H1 (cell line): ENCODE results near the gene CMSS1. TPM values are rescaled to one million over a fixed set of nuclear protein-coding genes. Genes with fewer than 3 reads are reported as not detected.

Experiments used
- CTCF ChIA-PET: fragments of 300-600 bp; sonication (Branson Sonifier 250); formaldehyde crosslinking; loops from one replicate; lab custom pipeline; 2021; ENCODE audit not compliant: partially characterized antibody; lab: Charles Lee
- POLR2A ChIA-PET: fragments of 300-600 bp; sonication (Branson Sonifier 250); formaldehyde crosslinking; loops from one replicate; lab custom pipeline; 2021; ENCODE audit warnings: inconsistent platforms; ENCODE audit not compliant: partially characterized antibody; lab: Charles Lee
- DNase-seq, 2 experiments: peaks; one replicate each; pipeline versions ENCODE4 v3.0.0 to v3.0.0-alpha.2; 2010 to 2022; ENCODE audit warnings: low spot score in 2 of 2, low read depth in 1 of 2, mixed read lengths in 1 of 2
- FAIRE-seq: peaks from 2 replicates; lab custom pipeline; 2011; peaks lifted over from hg19 to GRCh38; lab: Jason Lieb, UNC
- H2AFZ ChIP-seq: 2 replicates; pipeline ENCODE4 v1.8.1; 2012; ENCODE audit warnings: low read length, inconsistent platforms
- H2AK5ac ChIP-seq: 2 replicates; pipeline ENCODE4 v1.6.1; 2013; ENCODE audit warnings: low read depth, low read length
- H2BK120ac ChIP-seq: replicated peaks from 2 replicates; pipeline ENCODE3; 2013; ENCODE audit warnings: low read depth, low read length, inconsistent platforms
- H2BK12ac ChIP-seq: 2 replicates; pipeline ENCODE4 v1.6.1; 2013; ENCODE audit warnings: low read depth, low read length
- H2BK15ac ChIP-seq: 2 replicates; pipeline ENCODE4 v1.6.1; 2013; ENCODE audit warnings: low read length
- H2BK20ac ChIP-seq: 2 replicates; pipeline ENCODE4 v1.6.1; 2013; ENCODE audit warnings: low read length
- H2BK5ac ChIP-seq: 2 replicates; pipeline ENCODE4 v1.6.1; 2013; ENCODE audit warnings: low read depth, low read length
- H3K14ac ChIP-seq: 2 replicates; pipeline ENCODE4 v1.6.1; 2013; ENCODE audit warnings: inconsistent platforms; ENCODE audit not compliant: insufficient read length
- H3K18ac ChIP-seq: 2 replicates; pipeline ENCODE4 v1.6.1; 2013; ENCODE audit warnings: low read length; ENCODE audit errors: extremely low read depth
- H3K23ac ChIP-seq: 2 replicates; pipeline ENCODE4 v1.6.1; 2013; ENCODE audit warnings: inconsistent platforms; ENCODE audit not compliant: insufficient read length
- H3K23me2 ChIP-seq: 2 replicates; pipeline ENCODE4 v1.6.1; 2013; ENCODE audit warnings: low read depth, low read length
- H3K27ac ChIP-seq: 2 replicates; pipeline ENCODE4 v1.6.1; 2011; ENCODE audit warnings: low read depth, low read length, inconsistent platforms
- H3K27me3 ChIP-seq, 4 experiments: replicated peaks in 1 of 4; 1 replicate in 1 of 4; 2 replicates in 3 of 4; pipeline versions ENCODE4 v1.6.1 to v1.8.1; 2011 to 2013; ENCODE audit warnings: low read length in 3 of 4, mild to moderate bottlenecking in 3 of 4, inconsistent platforms in 2 of 4, mixed read lengths in 2 of 4, moderate library complexity in 1 of 4; ENCODE audit not compliant: control insufficient read depth in 3 of 4, insufficient read depth in 3 of 4; ENCODE audit errors: extremely low read depth in 1 of 4
- H3K36me3 ChIP-seq, 4 experiments: 2 replicates each; pipeline versions ENCODE4 v1.6.1 to v1.8.1; 2011 to 2013; ENCODE audit warnings: mild to moderate bottlenecking in 4 of 4, low read length in 3 of 4, moderate library complexity in 2 of 4, control low read depth in 1 of 4, inconsistent platforms in 1 of 4; ENCODE audit not compliant: insufficient read depth in 4 of 4, control insufficient read depth in 2 of 4
- H3K4ac ChIP-seq: replicated peaks from 2 replicates; pipeline ENCODE3; 2013; ENCODE audit warnings: low read length, low read depth, mixed read lengths, inconsistent platforms; ENCODE audit not compliant: insufficient read length
- H3K4me1 ChIP-seq, 4 experiments: replicated peaks in 1 of 4; 1 replicate in 1 of 4; 2 replicates in 3 of 4; pipeline versions ENCODE4 v1.6.1 to v1.8.1; 2011 to 2013; ENCODE audit warnings: low read length in 3 of 4, inconsistent platforms in 2 of 4, mixed read lengths in 1 of 4; ENCODE audit not compliant: insufficient read depth in 4 of 4, control insufficient read depth in 3 of 4
- H3K4me2 ChIP-seq, 2 experiments: 2 replicates each; pipeline versions ENCODE4 v1.6.1 to v1.8.1; 2011 to 2013; ENCODE audit warnings: low read depth in 2 of 2, low read length in 2 of 2, control low read depth in 1 of 2, inconsistent platforms in 1 of 2, mild to moderate bottlenecking in 1 of 2; ENCODE audit not compliant: insufficient read depth in 1 of 2
- H3K4me3 ChIP-seq, 4 experiments: fragments of 200-600, 300-600 bp in 1 of 4; sonication (generic), shearing (Covaris generic), sonication (Bioruptor Twin) in 1 of 4; 2 replicates each; pipeline versions ENCODE4 v1.5.1 to v1.8.1; 2011 to 2016; ENCODE audit warnings: low read length in 4 of 4, low read depth in 3 of 4, control low read depth in 2 of 4, inconsistent platforms in 2 of 4, mild to moderate bottlenecking in 2 of 4, mixed read lengths in 1 of 4, moderate library complexity in 1 of 4; ENCODE audit not compliant: insufficient read depth in 2 of 4; ENCODE audit errors: extremely low read depth in 1 of 4
- H3K56ac ChIP-seq: replicated peaks from 2 replicates; pipeline ENCODE3; 2013; ENCODE audit warnings: low read depth, mild to moderate bottlenecking, mixed read lengths, low read length, inconsistent platforms; ENCODE audit not compliant: insufficient read length
- H3K79me1 ChIP-seq: 2 replicates; pipeline ENCODE4 v1.6.1; 2013; ENCODE audit warnings: low read depth, low read length, control low read depth
- H3K79me2 ChIP-seq, 2 experiments: 2 replicates each; pipeline versions ENCODE4 v1.6.1 to v1.8.1; 2012 to 2013; ENCODE audit warnings: low read length in 2 of 2, mild to moderate bottlenecking in 2 of 2, inconsistent platforms in 1 of 2; ENCODE audit not compliant: insufficient read depth in 2 of 2, control insufficient read depth in 1 of 2
- H3K9ac ChIP-seq, 4 experiments: replicated peaks in 1 of 4; 1 replicate in 1 of 4; 2 replicates in 3 of 4; pipeline versions ENCODE4 v1.6.1 to v1.8.1; 2011 to 2013; ENCODE audit warnings: low read depth in 3 of 4, low read length in 3 of 4, control low read depth in 2 of 4, mild to moderate bottlenecking in 2 of 4, moderate library complexity in 2 of 4, inconsistent platforms in 1 of 4; ENCODE audit errors: extremely low read depth in 1 of 4
- H3K9me3 ChIP-seq, 2 experiments: 2 replicates each; pipeline versions ENCODE4 v1.6.1 to v1.8.1; 2012 to 2013; ENCODE audit warnings: mild to moderate bottlenecking in 2 of 2, moderate library complexity in 2 of 2, control low read depth in 1 of 2, inconsistent platforms in 1 of 2, low read depth in 1 of 2, low read length in 1 of 2, mixed read lengths in 1 of 2; ENCODE audit not compliant: insufficient read depth in 2 of 2
- H4K20me1 ChIP-seq, 2 experiments: replicated peaks in 1 of 2; 2 replicates each; pipeline versions ENCODE3 to v1.8.1; 2011 to 2013; ENCODE audit warnings: inconsistent platforms in 2 of 2, low read length in 2 of 2, mild to moderate bottlenecking in 1 of 2; ENCODE audit not compliant: insufficient read depth in 2 of 2, control insufficient read depth in 1 of 2
- H4K5ac ChIP-seq: 2 replicates; pipeline ENCODE4 v1.6.1; 2013; ENCODE audit warnings: low read length, low read depth, mixed read lengths, inconsistent platforms; ENCODE audit not compliant: insufficient read length
- H4K8ac ChIP-seq: 2 replicates; pipeline ENCODE4 v1.8.0; 2013; ENCODE audit warnings: mild to moderate bottlenecking, moderate library complexity, low read length, inconsistent platforms; ENCODE audit not compliant: insufficient read depth; ENCODE audit errors: extremely low read depth
- H4K91ac ChIP-seq: replicated peaks from 2 replicates; pipeline ENCODE3; 2013; ENCODE audit warnings: low read length, mixed read lengths, inconsistent platforms; ENCODE audit not compliant: insufficient read length
- CBX5 ChIP-seq: fragments of 300-800, 300-1000 bp; sonication (generic); IDR thresholded peaks from 2 replicates; pipeline ENCODE4 v1.7.1; 2016; ENCODE audit warnings: antibody characterized with exemption, low read length, low read depth
- CBX8 ChIP-seq: fragments of 300-800, 300-1000 bp; sonication (generic); IDR thresholded peaks from 2 replicates; pipeline ENCODE4 v1.7.1; 2016; ENCODE audit warnings: low read depth, low read length, borderline replicate concordance
- CEBPB ChIP-seq: IDR thresholded peaks from 2 replicates; pipeline ENCODE4 v1.6.1; 2012; ENCODE audit warnings: low read depth, low read length
- GTF2F1 ChIP-seq: IDR thresholded peaks from 2 replicates; pipeline ENCODE4 v1.6.1; 2012; ENCODE audit warnings: low read depth, low read length, improper control_type of control experiment, borderline replicate concordance
- HDAC2 ChIP-seq, 2 experiments: fragments of 300-600 bp in 1 of 2; sonication (generic) in 1 of 2; IDR thresholded peaks; 2 replicates each; pipeline ENCODE4 v1.6.1; 2011 to 2012; ENCODE audit warnings: low read depth in 2 of 2, low read length in 2 of 2, mild to moderate bottlenecking in 2 of 2, moderate library complexity in 2 of 2, borderline replicate concordance in 1 of 2, inconsistent platforms in 1 of 2
- MAFK ChIP-seq: IDR thresholded peaks from 2 replicates; pipeline ENCODE4 v1.6.1; 2012; ENCODE audit warnings: low read depth, mild to moderate bottlenecking, improper control_type of control experiment, low read length
- POU5F1 ChIP-seq: IDR thresholded peaks from 2 replicates; pipeline ENCODE4 v1.6.1; 2011; ENCODE audit warnings: low read depth, mild to moderate bottlenecking, low read length, moderate library complexity
- SIN3A ChIP-seq, 2 experiments: IDR thresholded peaks in 1 of 2; conservative IDR thresholded peaks in 1 of 2; 2 replicates each; pipeline ENCODE4 v1.6.1; 2011 to 2012; ENCODE audit warnings: low read length in 2 of 2, improper control_type of control experiment in 1 of 2, low read depth in 1 of 2, mild to moderate bottlenecking in 1 of 2
- SP2 ChIP-seq: IDR thresholded peaks from 2 replicates; pipeline ENCODE4 v1.6.1; 2012; ENCODE audit warnings: mild to moderate bottlenecking, low read length, inconsistent platforms
- SP4 ChIP-seq: IDR thresholded peaks from 2 replicates; pipeline ENCODE4 v1.6.1; 2012; ENCODE audit warnings: low read length, inconsistent platforms
- SUZ12 ChIP-seq: fragments of 200-600 bp; sonication (generic); IDR thresholded peaks from 2 replicates; pipeline ENCODE4 v1.6.1; 2012; ENCODE audit warnings: mild to moderate bottlenecking, inconsistent platforms, low read length, moderate library complexity, mixed read lengths
- WGBS, 2 experiments: shearing (Covaris generic) in 1 of 2; methylation state at CpG; one replicate each; pipeline versions ENCODE4 v1.1.6 to v1.1.7; 2013 to 2015; ENCODE audit warnings: low lambda C conversion rate in 2 of 2, mixed read lengths in 2 of 2, inconsistent platforms in 1 of 2, low coverage in 1 of 2, missing lambda C conversion rate in 1 of 2; ENCODE audit not compliant: insufficient replicate concordance in 2 of 2, insufficient coverage in 1 of 2, insufficient read length in 1 of 2; ENCODE audit errors: extremely low coverage in 1 of 2, missing lambda C conversion rate in 1 of 2; 5-methylcytosine and 5-hydroxymethylcytosine counted together
- polyA plus RNA-seq, 7 experiments: library from polyadenylated mRNA; depleted of rRNA in 3 of 7; stranded (reverse) in 5 of 7; unstranded in 2 of 7; fragments of >200 nt in 5 of 7; fragments of 200-250 nt in 2 of 7; gene quantifications; 1 replicate in 5 of 7; 2 replicates in 1 of 7; 4 replicates in 1 of 7; pipeline versions ENCODE4 v1.2.1 to v1.2.3, GENCODE V29; 2011 to 2013; ENCODE audit warnings: missing spikeins in 2 of 7, mixed read lengths in 2 of 7
- total RNA-seq: library from RNA; stranded (reverse); fragmentation: NEBNext Ultra II Directional; extraction: Animal tissue kit (Norgen Biotek cat#: 25700); gene quantifications from 2 replicates; pipeline ENCODE4 v1.2.1, GENCODE V29; 2021
- TF ChIP-seq, protein P1 (sequence below): IDR thresholded peaks from 2 replicates; pipeline ENCODE4 v1.6.1; 2012; ENCODE audit warnings: inconsistent platforms

The CMSS1 gene
- total and polyA plus RNA-seq, 2 of the 8 experiments (the other 6 are each of a cell fraction or from before 2014, with no cell fraction given): 15.2 to 75.1 TPM

DNA sequence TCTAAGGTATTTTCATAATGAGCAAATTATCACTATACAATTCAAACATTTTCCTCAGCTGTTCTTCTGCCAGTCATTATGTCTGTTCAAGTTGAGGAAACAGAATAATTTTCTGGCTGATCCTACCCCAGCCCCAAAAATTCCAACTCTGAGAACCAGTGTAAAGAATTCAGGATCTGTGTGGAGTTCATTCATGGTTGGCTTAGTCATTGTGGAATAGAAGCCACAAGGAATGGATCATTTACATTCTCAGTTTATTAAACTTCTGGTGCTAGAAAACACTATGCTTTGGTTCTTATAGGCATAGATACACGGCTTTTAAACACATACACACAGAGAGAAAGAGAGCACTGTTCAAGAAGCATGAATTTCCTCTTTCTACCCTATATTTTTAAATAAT is 134.6 kb downstream of the CMSS1 start:
- no peaks in the 10 kb centered on the region for H3K27me3 ChIP-seq
- peaks cover 5% of the 10 kb centered on the region; the same call in 1 of the 2 replicates for H3K79me1 ChIP-seq
- H3K23me2 ChIP-seq: no peaks in the 10 kb centered on the region
- H3K56ac ChIP-seq: no peak overlapping the region
- no peak overlapping the region for H2BK12ac ChIP-seq
- no peak overlapping the region for H2AK5ac ChIP-seq
- no peak overlapping the region for H3K9ac ChIP-seq
- TF ChIP-seq GTF2F1: no peak
- TF ChIP-seq HDAC2 (IDR thresholded peaks at IDR 0.05; ENCODE audit: borderline replicate concordance in 1 of 2, low read depth in 2 of 2, low read length in 2 of 2): no peak
- TF ChIP-seq MAFK: no peak
- TF ChIP-seq CBX5: no peak
- TF ChIP-seq, protein P1, sequence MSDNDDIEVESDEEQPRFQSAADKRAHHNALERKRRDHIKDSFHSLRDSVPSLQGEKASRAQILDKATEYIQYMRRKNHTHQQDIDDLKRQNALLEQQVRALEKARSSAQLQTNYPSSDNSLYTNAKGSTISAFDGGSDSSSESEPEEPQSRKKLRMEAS: no peak
- TF ChIP-seq CBX8: no peak
- no peak for TF ChIP-seq SIN3A (conservative IDR thresholded peaks at IDR 0.05 in 1 of 2, IDR thresholded peaks at IDR 0.05 in 1 of 2; ENCODE audit: low read depth in 1 of 2, low read length in 2 of 2)
- no peak for TF ChIP-seq SP2
- no peak for TF ChIP-seq SUZ12
- no peak for TF ChIP-seq POU5F1
- TF ChIP-seq CEBPB: no peak
- no peak for TF ChIP-seq SP4
- TF ChIP-seq, all 59 proteins: peak for 0
- H2BK5ac ChIP-seq: no peak overlapping the region
- no peak overlapping the region for H4K8ac ChIP-seq
- POLR2A ChIA-PET: no interaction called here
- 95% methylated on average over 1 of the region's 1 CpG; no CpG with 5 or more reads in 1 of the 2 experiments for WGBS, 2 experiments
- DNase-seq (no peak), FAIRE-seq (no peak)
- no peaks in the 10 kb centered on the region for H3K9me3 ChIP-seq
- H3K14ac ChIP-seq: no peak overlapping the region
- no peak overlapping the region for H3K4me3 ChIP-seq
- H3K23ac ChIP-seq: no peak overlapping the region
- H3K4me2 ChIP-seq: no peak overlapping the region
- H3K18ac ChIP-seq: no peak overlapping the region
- H3K27ac ChIP-seq: no peak overlapping the region
- H2BK120ac ChIP-seq: no peak overlapping the region
- CTCF ChIA-PET: interaction anchor here (0.9 to 1.0 kb wide), 2 partner anchors 693 to 1356 kb away, joined by 3 to 5 read pairs; no protein-coding TSS in a partner anchor
- no peak overlapping the region for H3K4ac ChIP-seq
- no peak overlapping the region for H2AFZ ChIP-seq
- no peak overlapping the region for H4K91ac ChIP-seq
- no peaks in the 10 kb centered on the region for H4K20me1 ChIP-seq
- H2BK20ac ChIP-seq: no peak overlapping the region
- no peaks in the 10 kb centered on the region for H3K36me3 ChIP-seq
- no peak overlapping the region for H4K5ac ChIP-seq
- peaks cover 0 to 4% (median 0%) of the 10 kb centered on the region in 4 experiments; a peak in 2 of 7 replicates for H3K4me1 ChIP-seq
- H2BK15ac ChIP-seq: no peak overlapping the region
- no peaks in the 10 kb centered on the region; a peak in 1 of 4 replicates for H3K79me2 ChIP-seq
